ENCODE data around the gene DHX29. TPM values are rescaled to one million over a fixed set of nuclear protein-coding genes. Genes with fewer than 3 reads are reported as not detected.

Gene DHX29
- total RNA-seq, result 33.4 and 37.7 TPM in 2 replicates

GRCh38 chr5:55307383-55308253 is at the start of gene DHX29, which contains the start of gene MTREX:
TSS of gene DHX29 (minus strand) at chr5:55307694. CDS start at chr5:55307573, 121 bp downstream.
TSS of gene MTREX (plus strand) at chr5:55307989. CDS start at chr5:55308014, 25 bp downstream.

GRCh38 chr5:55232985-55233928 is 74.2 kb downstream of the DHX29 start, which contains the start of gene CCNO:
TSS of gene CCNO (minus strand) at chr5:55233608. CDS start at chr5:55233523, 85 bp downstream.

GRCh38 chr5:55226934-55227663 is 80.4 kb downstream of the DHX29 start, which contains the start of gene MCIDAS:
TSS of gene MCIDAS (minus strand) at chr5:55227315. CDS start at chr5:55227138, 177 bp downstream.

Other genes with a start within 250 kb of the DHX29 start
- not detected in 2 replicates for gene GZMA, start 205.0 kb downstream of the DHX29 start, total RNA-seq
- gene GPX8, start 147.5 kb downstream of the DHX29 start, total RNA-seq, result 74.2 and 85.6 TPM in 2 replicates
- gene CDC20B, start 134.5 kb downstream of the DHX29 start, total RNA-seq, result not detected in 2 replicates
- not detected in 2 replicates for gene MCIDAS, start 80.4 kb downstream of the DHX29 start, total RNA-seq
- 0.20 TPM in 1 of 2 replicates, not detected in the other for gene CCNO, start 74.1 kb downstream of the DHX29 start, total RNA-seq
- gene MTREX, start 295 bp upstream of the DHX29 start, total RNA-seq, result 108 and 110 TPM in 2 replicates
- gene PLPP1, start 227.3 kb upstream of the DHX29 start, total RNA-seq, result 44.8 and 51.0 TPM in 2 replicates